ENCODE results near the gene PPP1R7. TPM values are rescaled to one million over a fixed set of nuclear protein-coding genes. Genes with fewer than 3 reads are reported as not detected.

The PPP1R7 gene
- total RNA-seq, 1 experiment from 2014 or later: 43.9 TPM

GRCh38 chr2:241207151-241207550, 56.9 kb downstream of the PPP1R7 start:
- Mint-ChIP-seq H3K4me3 (ENCODE audit: unreplicated experiment) (no peak overlapping the region), H3K9me3 (ENCODE audit: unreplicated experiment) (no peaks in the 10 kb centered on the region), H3K4me1 (ENCODE audit: insufficient read depth, unreplicated experiment) (no peaks in the 10 kb centered on the region), H3K27ac (ENCODE audit: low read depth, unreplicated experiment) (no peak overlapping the region), H3K36me3 (ENCODE audit: insufficient read depth, unreplicated experiment) (no peaks in the 10 kb centered on the region), H3K27me3 (ENCODE audit: insufficient read depth, unreplicated experiment) (peaks cover 14% of the 10 kb centered on the region)
- no peak for DNase-seq (ENCODE audit: unreplicated experiment)
- intact Hi-C loops (cut with micrococcal nuclease): no loop called here
- ChIA-PET CTCF (no interaction called here), POLR2A (no interaction called here)
- BruUV-seq (replicated peaks): no TSS peak
- TF ChIP-seq, protein P1, sequence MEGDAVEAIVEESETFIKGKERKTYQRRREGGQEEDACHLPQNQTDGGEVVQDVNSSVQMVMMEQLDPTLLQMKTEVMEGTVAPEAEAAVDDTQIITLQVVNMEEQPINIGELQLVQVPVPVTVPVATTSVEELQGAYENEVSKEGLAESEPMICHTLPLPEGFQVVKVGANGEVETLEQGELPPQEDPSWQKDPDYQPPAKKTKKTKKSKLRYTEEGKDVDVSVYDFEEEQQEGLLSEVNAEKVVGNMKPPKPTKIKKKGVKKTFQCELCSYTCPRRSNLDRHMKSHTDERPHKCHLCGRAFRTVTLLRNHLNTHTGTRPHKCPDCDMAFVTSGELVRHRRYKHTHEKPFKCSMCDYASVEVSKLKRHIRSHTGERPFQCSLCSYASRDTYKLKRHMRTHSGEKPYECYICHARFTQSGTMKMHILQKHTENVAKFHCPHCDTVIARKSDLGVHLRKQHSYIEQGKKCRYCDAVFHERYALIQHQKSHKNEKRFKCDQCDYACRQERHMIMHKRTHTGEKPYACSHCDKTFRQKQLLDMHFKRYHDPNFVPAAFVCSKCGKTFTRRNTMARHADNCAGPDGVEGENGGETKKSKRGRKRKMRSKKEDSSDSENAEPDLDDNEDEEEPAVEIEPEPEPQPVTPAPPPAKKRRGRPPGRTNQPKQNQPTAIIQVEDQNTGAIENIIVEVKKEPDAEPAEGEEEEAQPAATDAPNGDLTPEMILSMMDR (IDR thresholded peaks at IDR 0.05; ENCODE audit: unreplicated experiment): no peak

DNA sequence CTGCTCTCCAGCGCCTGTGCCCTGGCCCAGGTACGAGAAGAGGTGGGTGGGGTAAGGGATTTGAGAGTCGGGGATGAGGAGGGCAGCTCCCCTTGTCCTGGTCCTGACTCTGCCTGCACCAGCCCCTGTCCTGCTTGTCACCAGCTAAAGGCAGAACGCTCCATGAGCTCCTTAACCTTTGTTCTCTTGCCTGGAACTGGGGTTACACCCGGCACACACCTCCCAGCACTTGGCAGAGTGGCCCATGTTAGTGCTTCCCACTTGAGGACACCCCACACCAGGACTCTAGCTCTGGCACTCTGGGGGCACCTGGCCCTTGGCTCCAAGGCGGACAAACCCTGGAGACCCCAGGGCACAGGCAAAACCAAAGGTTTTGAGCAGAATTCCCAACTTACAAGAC, 57.4 kb downstream of the PPP1R7 start:
- H3K27ac Mint-ChIP-seq (ENCODE audit: low read depth, unreplicated experiment): no peak overlapping the region
- H3K4me3 Mint-ChIP-seq (ENCODE audit: unreplicated experiment): no peak overlapping the region
- no TSS peak for BruUV-seq (replicated peaks)
- H3K36me3 Mint-ChIP-seq (ENCODE audit: insufficient read depth, unreplicated experiment): no peaks in the 10 kb centered on the region
- CTCF ChIA-PET: interaction anchor here (0.5 kb wide), 1 partner anchor 348 kb away, joined by 4 read pairs; no protein-coding TSS in a partner anchor
- DNase-seq (ENCODE audit: unreplicated experiment): no peak
- no peaks in the 10 kb centered on the region for H3K4me1 Mint-ChIP-seq (ENCODE audit: insufficient read depth, unreplicated experiment)
- H3K9me3 Mint-ChIP-seq (ENCODE audit: unreplicated experiment): no peaks in the 10 kb centered on the region
- intact Hi-C loops (cut with micrococcal nuclease): no loop called here
- TF ChIP-seq, protein P1 (IDR thresholded peaks at IDR 0.05; ENCODE audit: unreplicated experiment): no peak
- POLR2A ChIA-PET: no interaction called here
- H3K27me3 Mint-ChIP-seq (ENCODE audit: insufficient read depth, unreplicated experiment): peaks cover 19% of the 10 kb centered on the region

GRCh38 chr2:241208058-241208457, 57.8 kb downstream of the PPP1R7 start:
- intact Hi-C loops (cut with micrococcal nuclease): no loop called here

DNA sequence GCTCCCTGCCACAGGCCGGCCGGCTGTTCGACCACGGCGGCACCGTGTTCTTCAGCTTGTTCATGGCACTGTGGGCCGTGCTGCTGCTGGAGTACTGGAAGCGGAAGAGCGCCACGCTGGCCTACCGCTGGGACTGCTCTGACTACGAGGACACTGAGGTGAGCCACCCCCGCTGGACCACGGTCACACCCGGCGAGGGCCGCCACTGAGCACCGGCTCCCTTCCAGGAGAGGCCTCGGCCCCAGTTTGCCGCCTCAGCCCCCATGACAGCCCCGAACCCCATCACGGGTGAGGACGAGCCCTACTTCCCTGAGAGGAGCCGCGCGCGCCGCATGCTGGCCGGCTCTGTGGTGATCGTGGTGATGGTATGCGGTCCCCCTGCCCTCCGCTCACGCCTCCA, 59.0 kb downstream of the PPP1R7 start:
- ChIA-PET POLR2A (no interaction called here), CTCF (no interaction called here)
- TF ChIP-seq, protein P1 (IDR thresholded peaks at IDR 0.05; ENCODE audit: unreplicated experiment): no peak
- Mint-ChIP-seq H3K27me3 (ENCODE audit: insufficient read depth, unreplicated experiment) (peaks cover 34% of the 10 kb centered on the region), H3K4me3 (ENCODE audit: unreplicated experiment) (no peak overlapping the region), H3K27ac (ENCODE audit: low read depth, unreplicated experiment) (no peak overlapping the region), H3K36me3 (ENCODE audit: insufficient read depth, unreplicated experiment) (no peaks in the 10 kb centered on the region), H3K4me1 (ENCODE audit: insufficient read depth, unreplicated experiment) (no peaks in the 10 kb centered on the region), H3K9me3 (ENCODE audit: unreplicated experiment) (no peaks in the 10 kb centered on the region)
- no peak for DNase-seq (ENCODE audit: unreplicated experiment)
- intact Hi-C loops (cut with micrococcal nuclease): no loop called here
- BruUV-seq (replicated peaks): no TSS peak

More at GRCh38 chr2:241208058-241208457, 57.8 kb downstream of the PPP1R7 start:
- H3K4me3 Mint-ChIP-seq (ENCODE audit: unreplicated experiment): no peak overlapping the region
- ChIA-PET CTCF (interaction anchor here (0.5 kb wide), 1 partner anchor 348 kb away, joined by 4 read pairs; no protein-coding TSS in a partner anchor), POLR2A (no interaction called here)
- no peak for DNase-seq (ENCODE audit: unreplicated experiment)
- no peak overlapping the region for H3K27ac Mint-ChIP-seq (ENCODE audit: low read depth, unreplicated experiment)
- TF ChIP-seq, protein P1 (IDR thresholded peaks at IDR 0.05; ENCODE audit: unreplicated experiment): no peak
- no peaks in the 10 kb centered on the region for H3K9me3 Mint-ChIP-seq (ENCODE audit: unreplicated experiment)
- no peaks in the 10 kb centered on the region for H3K4me1 Mint-ChIP-seq (ENCODE audit: insufficient read depth, unreplicated experiment)
- no TSS peak for BruUV-seq (replicated peaks)
- H3K36me3 Mint-ChIP-seq (ENCODE audit: insufficient read depth, unreplicated experiment): no peaks in the 10 kb centered on the region
- H3K27me3 Mint-ChIP-seq (ENCODE audit: insufficient read depth, unreplicated experiment): peaks cover 23% of the 10 kb centered on the region
